ENCODE data around the gene DLG2.

- TF ChIP-seq POLR2A (IDR thresholded peaks at IDR 0.05; ENCODE audit: low read depth, low read length) (no peak), POLR2AphosphoS5 (IDR thresholded peaks at IDR 0.05; ENCODE audit: low read depth, low read length) (no peak)
These were observed 1066.9 kb downstream of the DLG2 start for GRCh38 chr11:84560206-84560605.

All from GM12891 (cell line).